Prostate gland (tissue), 2 donors: ENCODE measurements around the gene NSD1.

Source experiments
- POLR2A ChIP-seq: fragments of 450-650 bp; IDR thresholded peaks from one replicate; pipeline ENCODE4 v1.6.1; 2016; ENCODE audit warnings: antibody characterized with exemption, mild to moderate bottlenecking
- POLR2AphosphoS5 ChIP-seq: sonication (generic); formaldehyde crosslinking; IDR thresholded peaks from one replicate; pipeline ENCODE4 v1.6.1; 2017; ENCODE audit warnings: antibody characterized with exemption
- TF ChIP-seq, protein P1 (sequence below), 4 experiments: fragments of 200-600 bp in 2 of 4; fragments of 450-650 bp in 2 of 4; sonication (generic) in 2 of 4; IDR thresholded peaks; 1 replicate in 3 of 4; 2 replicates in 1 of 4; pipeline ENCODE4 v1.5.1; 2016 to 2019; ENCODE audit warnings: antibody characterized with exemption in 4 of 4, mild to moderate bottlenecking in 2 of 4, moderate library complexity in 2 of 4

DNA sequence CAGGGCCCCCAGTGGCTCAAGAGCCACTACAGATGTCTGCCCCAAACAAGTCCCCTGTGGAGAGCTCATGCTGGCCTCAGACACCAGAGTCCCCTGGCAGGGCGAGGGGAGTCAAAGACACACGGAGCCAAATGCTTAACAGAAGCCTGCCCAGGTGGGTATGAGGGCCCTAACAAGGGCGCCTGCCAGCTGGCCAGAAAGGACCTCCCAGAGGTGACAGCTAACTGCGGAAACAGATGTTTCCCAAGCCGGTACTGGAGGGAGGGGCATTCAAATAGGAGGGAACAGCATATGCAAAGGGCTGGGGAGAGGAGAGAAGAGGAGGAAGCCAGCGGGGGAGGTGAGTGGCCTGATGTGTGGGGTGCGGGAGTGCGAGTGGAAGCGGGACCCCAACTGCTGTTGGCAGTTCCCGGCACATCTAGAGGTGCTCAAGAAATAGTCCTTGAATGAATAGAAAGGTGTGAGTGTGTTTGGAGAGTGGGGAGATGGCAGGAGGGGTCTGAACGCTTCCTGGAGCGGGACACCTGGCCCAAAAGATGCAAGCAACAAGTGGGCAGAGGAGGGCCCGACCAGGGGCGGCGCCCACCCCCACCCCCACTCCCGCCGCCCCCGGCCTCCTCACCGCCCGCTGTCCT, 177.3 kb downstream of the NSD1 start:
- TF ChIP-seq POLR2A: no peak
- TF ChIP-seq, protein P1, sequence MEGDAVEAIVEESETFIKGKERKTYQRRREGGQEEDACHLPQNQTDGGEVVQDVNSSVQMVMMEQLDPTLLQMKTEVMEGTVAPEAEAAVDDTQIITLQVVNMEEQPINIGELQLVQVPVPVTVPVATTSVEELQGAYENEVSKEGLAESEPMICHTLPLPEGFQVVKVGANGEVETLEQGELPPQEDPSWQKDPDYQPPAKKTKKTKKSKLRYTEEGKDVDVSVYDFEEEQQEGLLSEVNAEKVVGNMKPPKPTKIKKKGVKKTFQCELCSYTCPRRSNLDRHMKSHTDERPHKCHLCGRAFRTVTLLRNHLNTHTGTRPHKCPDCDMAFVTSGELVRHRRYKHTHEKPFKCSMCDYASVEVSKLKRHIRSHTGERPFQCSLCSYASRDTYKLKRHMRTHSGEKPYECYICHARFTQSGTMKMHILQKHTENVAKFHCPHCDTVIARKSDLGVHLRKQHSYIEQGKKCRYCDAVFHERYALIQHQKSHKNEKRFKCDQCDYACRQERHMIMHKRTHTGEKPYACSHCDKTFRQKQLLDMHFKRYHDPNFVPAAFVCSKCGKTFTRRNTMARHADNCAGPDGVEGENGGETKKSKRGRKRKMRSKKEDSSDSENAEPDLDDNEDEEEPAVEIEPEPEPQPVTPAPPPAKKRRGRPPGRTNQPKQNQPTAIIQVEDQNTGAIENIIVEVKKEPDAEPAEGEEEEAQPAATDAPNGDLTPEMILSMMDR (IDR thresholded peaks at IDR 0.05): no peak
- no peak for TF ChIP-seq POLR2AphosphoS5
